Activated T-helper 1 cell treated with anti-CD3 and anti-CD28 coated beads, Interleukin-2, amount 50 U/mL, for 16 hours (primary cell): ENCODE data around the gene SEPTIN6.
"Not testable (repeated sequence)": the region's sequence is repeated elsewhere in the genome, so short reads cannot be mapped to it uniquely, and the experiment has no call there.

ENCODE experiments used
- DNase-seq, 2 donors: peaks; one replicate each; pipeline ENCODE4 v3.0.0-alpha.2; 2020; ENCODE audit warnings: low read depth in 1 of 2, low spot score in 1 of 2

The SEPTIN6 gene

DNA sequence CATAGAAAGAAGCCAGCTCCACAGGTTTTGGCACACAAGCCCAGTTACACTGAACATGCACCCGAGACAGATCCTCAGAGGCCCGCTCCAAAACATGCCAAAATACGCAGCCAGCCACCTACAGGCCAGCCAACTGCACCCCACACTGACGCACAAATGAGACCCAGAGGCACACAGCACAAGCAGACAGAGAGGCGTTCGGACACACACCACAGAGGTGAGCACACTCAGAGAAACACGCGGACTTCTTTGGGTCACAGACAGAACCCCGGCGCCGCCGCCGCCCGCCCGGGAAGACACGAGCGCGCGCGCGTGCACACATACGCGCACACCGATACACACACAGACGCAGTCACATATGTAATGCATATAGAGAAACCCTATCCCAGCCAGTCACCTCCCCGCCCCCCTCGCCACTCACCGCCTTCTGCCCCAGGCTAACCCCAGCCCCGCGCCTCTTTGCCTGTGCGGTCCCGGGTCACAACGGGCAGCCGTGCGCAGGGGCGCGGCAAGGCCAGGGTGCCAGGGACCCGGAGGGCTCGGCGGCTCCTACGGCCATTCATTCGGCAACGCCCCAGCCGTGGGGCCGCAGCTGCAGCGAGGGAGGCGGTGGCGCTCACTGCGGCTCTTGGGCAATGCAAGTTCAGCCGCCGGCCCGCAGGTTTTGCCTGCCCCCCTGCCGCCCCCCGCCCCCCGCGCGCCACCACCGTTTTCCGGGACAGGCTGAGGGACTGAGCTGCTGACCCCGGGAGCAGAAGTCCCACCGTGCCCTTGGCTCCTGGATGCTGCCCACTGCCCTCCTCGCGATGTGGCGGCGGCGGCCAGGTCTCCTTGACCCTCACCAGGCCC lies 553 bp downstream of the SEPTIN6 start:
- peak in 1 of 2 donors; percentile 57 for DNase-seq

DNA sequence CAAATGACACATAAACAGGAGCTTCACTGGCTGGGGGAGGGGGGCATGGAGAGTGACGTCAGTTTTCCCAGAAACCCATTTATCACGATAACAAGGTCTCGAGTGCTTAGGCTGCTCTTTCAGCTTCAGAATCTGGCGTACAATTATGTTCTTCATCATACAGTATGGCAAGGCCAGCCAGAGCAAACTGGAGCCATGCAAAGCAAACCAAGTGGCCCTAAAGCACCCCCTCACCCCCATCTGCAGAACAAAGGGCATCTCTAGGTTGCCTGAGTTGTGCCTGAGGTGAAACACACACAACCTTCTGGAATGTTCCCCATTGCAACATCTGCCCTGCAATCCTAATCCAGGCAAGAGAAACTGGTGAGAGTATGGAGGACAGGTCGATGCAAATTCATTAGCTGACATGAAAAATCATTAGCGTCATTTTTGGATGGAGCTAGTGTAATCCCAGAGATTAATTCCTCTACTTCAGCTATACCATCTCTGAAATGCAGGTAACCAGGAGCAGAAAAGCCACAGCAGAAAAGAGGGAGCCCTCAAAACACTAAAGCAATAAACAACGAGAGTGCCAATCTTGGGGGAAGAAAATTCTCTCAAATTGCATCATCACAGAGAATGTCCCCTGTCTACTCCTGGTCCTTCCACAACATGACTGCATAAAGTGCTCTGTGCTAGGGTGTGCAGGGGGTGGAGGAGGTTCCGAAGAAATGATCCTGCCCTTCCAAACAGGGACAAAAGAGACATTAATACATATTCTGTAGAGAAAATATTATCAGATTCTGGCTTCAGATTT lies 1.8 kb downstream of the SEPTIN6 start:
- peak in 1 of 2 donors; percentile 56 for DNase-seq

DNA sequence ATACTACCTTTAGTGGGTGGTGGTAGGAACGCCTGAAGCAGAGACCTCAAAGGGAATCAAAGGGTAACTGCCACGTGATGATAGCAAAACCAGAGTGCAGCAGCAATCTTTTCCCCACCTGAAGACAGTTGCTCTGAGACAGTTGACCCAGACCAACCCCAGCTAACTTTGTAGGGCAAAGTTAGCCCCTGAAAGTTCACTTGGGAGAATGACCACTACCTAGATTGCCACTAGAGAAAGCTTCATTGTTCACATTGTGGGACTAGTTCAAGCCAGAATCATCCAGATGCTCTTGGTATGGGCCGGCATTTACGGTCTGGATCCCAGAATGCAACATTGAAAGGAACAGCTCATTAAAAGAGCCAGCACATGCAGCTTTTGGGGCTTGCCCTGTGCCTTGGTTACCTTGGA lies 4.1 kb downstream of the SEPTIN6 start:
- DNase-seq, result no peak

DNA sequence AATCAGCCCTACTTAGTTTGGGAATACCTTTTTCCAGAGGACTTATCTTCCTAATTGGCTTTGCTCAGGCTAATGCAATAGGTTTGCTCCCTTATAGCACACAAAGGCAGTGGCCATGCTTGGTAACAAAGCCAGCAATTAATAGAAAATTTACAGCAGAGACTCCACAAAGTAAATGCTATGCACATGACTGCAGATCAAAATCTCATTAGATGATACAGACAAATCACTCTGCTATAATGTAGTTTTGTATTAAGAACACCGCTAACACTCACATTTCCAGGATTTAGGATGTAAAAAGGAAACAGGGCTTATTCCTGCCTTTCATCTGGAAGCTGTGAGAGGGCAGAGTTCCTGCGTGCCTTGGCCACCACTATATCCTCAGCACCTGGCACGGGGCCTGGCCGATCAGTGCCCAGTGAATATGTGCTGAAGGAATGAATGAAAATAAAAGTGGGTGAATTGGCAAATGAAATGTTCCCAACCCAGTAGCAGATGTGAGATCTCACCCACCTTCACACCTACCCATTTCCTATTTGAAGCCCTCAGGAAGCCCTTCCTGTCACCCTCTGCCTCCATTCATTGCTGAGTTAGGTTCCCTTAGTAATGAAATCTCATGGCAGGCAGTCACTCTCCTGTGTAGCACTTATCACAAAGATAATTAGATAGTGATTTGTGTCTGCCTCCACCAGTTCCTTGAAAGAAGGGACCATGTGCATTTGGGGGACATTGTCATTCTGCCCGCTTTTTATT lies 5.1 kb downstream of the SEPTIN6 start:
- no peak for DNase-seq

DNA sequence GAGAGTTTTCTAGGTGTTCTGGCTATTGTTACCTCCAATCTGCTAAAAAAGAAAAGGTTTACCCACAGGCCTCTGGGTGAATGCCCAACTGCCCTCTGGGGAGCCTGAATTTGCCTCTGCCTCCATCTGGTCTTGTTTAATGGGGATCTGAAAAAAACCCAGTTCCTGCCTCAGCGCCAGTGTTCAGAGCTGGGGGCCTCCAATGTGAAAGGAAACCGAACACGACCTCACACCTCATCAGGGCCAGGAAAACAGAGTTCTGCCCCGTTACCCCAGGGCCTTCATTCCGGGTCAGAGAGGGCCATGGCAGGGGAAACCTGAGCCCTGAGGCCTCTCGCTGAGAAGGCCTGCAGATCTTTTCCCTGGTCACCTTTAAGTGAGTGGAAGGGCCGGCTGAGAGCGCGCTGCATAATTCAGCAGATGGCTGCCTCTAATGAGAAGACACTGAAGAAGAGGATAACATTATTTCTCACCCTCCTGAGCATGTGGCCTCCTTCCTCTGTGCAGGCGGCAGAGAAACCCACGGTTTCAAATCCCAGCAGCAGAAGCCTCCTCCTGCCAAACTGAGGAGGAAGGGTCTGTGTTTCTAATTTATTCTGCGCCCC lies 6.8 kb downstream of the SEPTIN6 start:
- no peak for DNase-seq

DNA sequence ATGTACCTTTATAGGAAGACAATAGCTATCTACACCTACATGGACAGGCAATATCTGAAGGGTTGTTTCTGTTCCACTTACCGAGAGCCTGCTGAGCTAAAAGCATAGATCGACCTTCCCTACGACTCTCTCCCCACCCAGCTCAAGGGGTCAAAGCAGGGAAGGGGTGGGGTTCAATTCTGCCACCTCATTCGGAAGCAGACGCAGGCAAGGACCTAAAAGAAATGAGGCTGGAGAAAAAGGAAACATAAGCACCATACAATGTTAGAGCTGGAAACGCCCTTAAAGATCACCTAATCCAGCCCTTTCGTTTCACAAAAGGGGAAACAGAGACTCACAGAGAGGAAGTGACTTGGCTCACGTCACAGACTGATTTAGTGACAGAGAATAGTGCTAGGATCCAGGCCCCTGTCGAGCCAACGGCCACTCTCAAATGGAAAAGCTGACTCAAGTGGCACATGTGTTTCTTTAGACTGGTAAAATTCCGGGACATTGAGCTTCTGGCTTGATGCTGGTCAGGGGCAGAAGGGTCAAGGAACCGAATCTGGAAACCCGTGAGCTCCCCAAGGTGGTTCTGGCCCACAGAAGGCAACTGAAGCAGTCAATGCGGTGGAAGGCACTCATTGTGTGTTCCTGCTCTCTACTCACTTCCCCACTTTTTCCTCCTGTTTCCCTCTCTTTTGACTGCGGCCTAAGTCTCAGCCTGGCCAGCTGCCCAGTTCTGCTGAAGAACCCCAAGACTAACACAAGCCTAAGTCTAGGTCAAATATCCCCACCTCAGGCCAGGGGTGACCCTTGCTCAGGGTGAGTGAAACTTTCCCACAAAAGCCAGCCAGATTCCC lies 7.5 kb downstream of the SEPTIN6 start:
- no peak for DNase-seq

DNA sequence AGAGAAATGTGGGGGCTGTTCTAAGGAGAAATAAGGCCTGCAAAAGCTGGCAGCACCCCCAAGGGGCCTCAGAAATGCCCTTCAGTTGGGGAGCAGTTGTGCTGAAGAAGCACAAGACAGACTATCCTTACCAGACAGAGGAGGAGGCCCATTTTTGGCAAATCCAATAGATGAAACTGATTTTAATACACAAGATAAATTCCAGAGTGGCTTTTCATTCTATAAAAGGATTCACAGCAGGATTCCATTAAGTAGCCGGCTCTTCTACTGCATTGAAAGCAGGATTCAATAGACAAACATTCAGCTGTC lies 8.1 kb downstream of the SEPTIN6 start:
- no peak for DNase-seq

DNA sequence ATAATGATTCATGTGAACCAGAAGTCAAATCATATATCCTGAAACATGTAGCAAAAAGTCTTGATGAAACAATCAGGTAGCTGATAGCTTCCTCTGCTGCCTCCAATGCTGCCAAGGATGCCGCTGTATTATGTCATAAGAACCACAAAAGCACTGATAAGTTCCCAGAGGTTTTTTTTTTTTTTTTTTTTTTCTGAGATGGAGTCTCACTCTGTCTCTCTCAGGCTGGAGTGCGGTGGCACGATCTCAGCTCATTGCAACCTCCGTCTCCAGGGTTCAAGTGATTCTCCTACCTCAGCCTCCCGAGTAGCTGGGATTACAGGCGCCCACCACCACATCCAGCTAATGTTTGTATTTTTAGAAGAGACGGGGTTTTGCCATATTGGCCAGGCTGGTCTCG lies 8.7 kb downstream of the SEPTIN6 start:
- not testable (repeated sequence) for DNase-seq

DNA sequence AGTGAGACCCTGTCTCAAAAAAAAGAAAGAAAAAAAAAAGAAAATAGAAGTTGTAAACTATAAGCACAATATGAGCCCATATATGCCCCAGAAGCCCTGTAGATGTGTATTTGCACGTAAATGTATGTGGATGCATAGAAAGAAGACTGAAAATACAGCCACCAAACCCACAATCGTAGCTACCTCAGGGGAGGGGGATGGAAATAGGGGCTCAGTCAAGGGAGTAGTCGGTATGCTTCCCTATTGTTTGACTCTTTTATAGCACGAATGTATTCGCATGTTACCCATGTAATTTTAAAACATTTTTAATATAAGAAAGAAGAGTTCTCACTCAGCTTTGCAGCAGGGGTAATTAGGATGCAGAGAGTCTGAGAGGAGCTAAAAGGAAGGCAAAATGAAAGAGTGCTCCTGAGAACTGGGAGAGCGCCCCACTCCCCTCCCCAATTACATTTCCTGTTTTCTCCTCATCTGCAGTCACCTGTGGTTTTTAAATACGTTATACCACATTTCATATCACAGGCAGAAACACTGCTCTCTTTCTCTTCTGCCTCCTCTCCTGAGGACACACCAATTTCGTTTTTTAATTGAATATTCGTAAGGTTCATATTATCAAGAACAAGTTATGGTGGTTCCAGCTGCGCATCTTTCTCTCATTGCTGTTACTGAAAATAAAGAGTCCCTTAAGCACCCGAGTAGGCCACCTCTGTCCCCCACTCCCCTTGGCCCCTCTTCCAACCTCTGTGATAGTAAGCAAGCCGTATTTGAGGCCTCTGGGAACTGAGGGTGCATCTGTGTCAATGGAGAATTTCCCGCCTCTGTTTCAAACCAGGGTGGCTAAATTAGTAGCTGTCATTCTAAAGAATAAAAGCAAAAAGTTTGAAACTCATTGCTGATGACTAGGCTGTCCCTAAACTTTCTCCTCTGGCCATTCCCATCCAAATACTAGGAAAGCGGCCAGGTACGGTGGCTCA lies 10.7 kb downstream of the SEPTIN6 start:
- no peak for DNase-seq

DNA sequence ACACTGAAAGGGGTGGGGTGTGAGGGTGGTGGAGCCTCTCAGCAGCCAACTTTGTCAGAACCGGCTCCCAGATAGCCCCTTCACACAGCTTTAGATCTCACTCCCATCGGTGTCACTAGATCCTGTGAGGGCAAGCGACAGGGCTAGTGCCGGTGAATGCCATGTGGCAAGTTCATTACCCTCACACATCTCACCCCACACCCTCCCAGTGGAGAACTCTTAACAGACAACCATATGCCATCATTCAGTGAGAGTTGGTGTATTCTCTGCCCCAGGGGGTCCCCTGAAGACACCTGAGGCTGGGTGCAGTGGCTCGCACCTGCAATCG lies 15.3 kb downstream of the SEPTIN6 start:
- DNase-seq, result no peak

DNA sequence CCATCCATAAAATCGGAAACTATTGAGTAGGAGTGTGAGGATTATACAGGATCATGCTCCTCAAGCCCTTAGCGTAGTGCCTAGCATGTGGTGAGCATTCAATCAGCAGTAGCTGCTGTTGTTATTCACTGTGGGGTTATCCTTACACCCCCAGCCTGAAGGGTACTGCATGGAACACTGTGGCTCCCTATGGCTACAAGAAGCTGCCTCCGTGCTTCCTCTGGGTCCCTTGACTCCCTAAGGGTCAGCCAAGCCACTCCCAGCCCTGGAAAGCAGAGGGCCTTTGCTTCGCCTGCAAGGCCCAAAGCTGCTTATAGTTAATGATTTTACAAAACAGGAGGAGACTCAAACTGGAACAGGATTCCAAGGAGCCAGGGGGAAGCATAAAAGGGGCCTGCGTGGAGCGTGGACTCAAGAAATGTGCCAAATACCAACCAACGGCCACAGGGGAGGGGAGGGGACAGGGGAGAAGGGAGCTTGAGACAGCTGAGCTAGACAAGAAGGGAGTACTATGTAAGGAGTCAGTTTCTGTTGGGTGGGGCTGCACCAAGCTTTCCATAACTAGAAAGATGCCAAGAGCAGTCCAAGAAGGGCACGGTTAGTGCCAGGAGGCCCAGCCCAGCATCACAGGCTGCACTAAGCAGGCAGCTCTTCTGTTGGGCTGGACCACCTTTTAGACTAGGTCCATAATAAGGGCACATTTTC lies 15.9 kb downstream of the SEPTIN6 start:
- no peak for DNase-seq

DNA sequence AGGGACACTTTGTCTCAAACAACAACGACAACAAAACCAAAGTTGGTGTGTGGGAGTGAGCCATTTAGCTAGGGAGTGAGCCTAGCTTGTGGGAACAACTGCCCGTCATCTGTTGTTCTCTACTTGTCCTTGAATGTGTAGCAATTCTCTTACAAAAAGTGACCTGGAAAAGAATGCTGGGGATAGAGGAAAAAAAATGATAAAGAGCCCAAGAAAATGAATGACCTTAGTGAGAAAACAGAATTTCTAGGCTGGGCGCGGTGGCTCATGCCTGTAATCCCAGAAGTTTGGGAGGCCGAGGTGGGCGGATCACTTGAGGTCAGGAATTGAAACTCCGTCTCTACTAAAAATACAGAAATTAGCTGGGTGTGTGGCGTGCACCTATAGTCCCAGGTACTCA lies 19.6 kb downstream of the SEPTIN6 start:
- DNase-seq, result no peak

DNA sequence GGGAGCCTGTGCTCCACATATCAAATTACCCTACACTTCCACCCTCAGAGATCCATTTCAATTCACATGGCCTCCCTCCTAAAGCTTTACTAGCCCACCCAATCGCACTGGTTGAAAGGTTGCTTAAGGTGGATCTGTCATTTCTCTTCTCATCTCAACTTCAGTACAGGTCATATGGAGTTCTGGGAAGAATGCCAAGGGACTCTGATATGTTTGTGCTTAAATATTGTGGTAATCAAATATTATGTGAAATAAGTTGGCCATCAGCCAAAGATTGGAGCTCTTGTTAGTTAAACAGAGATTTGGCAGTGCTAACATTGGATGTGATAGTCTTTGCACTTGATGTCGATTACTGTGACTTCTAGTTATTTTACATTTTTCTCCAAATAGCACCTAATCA lies 20.5 kb downstream of the SEPTIN6 start:
- DNase-seq, result no peak

DNA sequence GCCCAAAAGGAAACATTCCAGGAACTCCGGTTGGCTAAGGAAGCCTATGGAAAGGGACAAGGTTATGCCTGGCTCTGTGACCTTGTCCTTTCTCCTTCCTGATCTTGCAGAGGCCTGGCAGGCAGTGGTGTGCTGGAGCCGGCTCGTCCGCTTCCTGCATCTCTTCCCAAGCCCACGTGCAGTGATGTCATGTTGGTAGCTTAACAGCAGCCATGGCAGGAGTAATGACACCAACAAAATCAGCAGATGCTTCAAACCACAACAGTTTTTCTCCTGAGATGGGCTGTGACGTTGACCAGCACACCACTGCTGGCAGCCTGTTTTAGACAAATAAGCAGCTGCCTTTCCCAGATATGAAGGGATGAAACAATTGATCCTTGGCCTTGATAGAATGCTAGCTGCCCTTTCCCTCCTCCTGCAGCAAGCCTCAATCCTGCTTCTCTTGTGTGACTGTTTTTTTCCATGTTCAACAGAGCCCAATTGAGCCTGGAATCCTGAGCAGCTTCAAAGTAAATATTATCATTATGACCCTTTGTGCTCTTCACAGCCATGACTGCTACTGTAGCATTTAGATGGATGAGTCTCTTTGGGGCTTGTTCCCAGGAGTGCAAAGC lies 23.4 kb downstream of the SEPTIN6 start:
- no peak for DNase-seq

DNA sequence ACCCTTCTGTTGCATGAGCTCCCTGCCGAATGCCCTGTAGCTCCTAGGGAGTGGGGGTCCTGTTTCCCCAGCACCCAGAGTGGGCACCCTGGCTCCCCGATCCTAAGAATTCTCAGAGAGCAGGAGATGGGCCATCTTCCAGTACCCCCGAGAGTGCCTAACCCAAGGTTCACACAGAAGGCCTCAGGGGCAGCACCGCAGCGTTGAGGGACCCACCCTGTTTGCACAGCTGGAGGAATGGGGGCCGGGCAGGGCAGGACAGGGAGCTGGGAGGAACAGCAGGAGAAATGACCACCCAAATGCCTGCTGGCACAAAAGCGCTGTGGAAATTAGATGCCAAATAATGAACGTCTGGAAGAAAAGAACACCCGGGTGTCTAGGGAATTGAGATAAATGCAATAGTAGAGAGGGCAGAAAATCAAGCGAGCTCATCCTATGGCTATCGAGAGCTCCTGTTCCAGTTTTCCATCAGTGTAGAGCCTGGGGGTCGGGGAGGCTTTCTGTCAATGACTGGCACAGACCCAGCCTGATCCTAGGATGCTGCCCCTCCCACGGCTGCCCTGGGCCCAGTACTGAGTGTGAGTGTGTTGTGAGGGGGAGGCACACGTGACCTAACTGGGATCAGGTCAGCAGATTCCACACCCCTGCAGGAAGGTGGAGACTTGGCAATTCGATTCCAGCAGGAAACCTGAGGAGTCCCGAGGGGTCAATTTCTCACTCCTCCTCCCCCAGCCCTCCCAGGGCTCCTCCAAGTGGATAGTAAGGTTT lies 25.7 kb downstream of the SEPTIN6 start:
- no peak for DNase-seq

DNA sequence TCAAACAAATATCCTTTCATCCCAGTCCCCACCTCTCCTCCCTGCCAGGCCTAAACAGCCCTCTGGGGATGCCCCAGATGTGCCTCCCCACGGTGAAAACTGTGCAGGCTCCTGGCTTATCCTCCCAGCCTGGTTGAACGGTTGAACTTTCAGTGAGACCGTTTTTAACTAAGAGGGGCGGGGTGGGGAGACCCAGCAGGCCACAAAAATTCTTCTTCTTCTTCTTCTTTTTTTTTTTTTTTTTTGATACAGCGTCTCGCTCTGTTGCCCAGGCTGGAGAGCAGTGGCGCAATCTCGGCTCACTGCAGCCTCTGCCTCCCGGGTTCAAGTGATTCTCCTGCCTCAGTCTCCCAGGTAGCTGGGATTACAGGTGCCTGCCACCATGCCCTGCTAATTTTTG lies 28.1 kb downstream of the SEPTIN6 start:
- not testable (repeated sequence) for DNase-seq

DNA sequence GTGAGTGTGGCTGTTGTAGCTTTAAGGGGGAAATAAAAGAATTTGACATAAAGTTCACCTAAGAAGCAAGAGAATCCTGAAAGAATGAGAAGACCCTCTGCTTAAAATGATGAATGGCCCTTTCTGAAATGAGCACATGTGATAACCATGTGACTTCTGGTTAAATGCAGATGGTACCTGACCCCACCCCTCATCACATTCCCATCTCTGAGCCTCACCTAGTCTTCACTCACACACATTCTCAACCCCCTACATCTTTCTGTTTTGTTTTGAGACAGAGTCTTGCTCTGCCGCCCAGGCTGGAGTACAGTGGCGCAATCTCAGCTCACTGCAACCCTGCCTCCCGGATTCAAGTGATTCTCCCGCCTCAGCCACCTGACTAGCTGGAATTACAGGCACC lies 31.5 kb downstream of the SEPTIN6 start:
- no peak for DNase-seq

DNA sequence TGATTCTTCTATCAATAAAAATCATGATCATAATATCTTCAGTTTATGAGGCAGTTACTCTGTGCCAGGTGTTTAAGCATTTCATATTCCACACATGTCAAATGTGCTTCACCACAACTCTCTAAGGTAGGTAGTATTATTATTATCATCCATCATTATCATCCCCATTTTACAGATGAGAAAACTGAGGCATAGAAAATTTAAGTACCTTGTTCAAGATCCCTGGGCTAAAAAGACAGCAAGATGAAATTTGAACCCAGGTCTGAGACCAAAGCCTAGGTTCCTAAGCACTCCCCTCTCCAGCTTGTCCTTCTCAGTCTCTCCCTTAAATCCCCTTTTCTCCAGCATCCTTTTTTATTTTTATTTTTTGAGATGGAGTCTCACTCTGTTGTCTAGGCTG lies 33.4 kb downstream of the SEPTIN6 start:
- DNase-seq, result no peak
